DND-41 (cell line): ENCODE results near the gene NOL11.

Experiments
- ATAC-seq: fragments of 200-7000 bp; cut with Tn5 transposase; 3 replicates; pipeline ENCODE4 v1.9.1; 2021; ENCODE audit warnings: low read depth; ENCODE audit not compliant: insufficient read depth
- DNase-seq: peaks from one replicate; pipeline ENCODE4 v3.0.0-alpha.2; 2020
- H2AFZ ChIP-seq: 2 replicates; pipeline ENCODE4 v1.6.0; 2012; ENCODE audit warnings: low read depth, low read length
- H3K27ac ChIP-seq: 2 replicates; pipeline ENCODE4 v1.5.1; 2012; ENCODE audit warnings: low read length, inconsistent platforms
- H3K27me3 ChIP-seq: fragments of 200-600 bp; sonication (generic); 2 replicates; pipeline ENCODE4 v1.6.0; 2012; ENCODE audit warnings: low read length, mild to moderate bottlenecking, inconsistent platforms; ENCODE audit not compliant: insufficient read depth, poor library complexity
- H3K36me3 ChIP-seq: 2 replicates; pipeline ENCODE4 v1.5.1; 2012; ENCODE audit warnings: low read length, inconsistent platforms; ENCODE audit not compliant: insufficient read depth
- H3K4me1 ChIP-seq: 2 replicates; pipeline ENCODE4 v1.5.1; 2012; ENCODE audit warnings: mild to moderate bottlenecking, low read length; ENCODE audit not compliant: insufficient read depth
- H3K4me2 ChIP-seq: 2 replicates; pipeline ENCODE4 v1.6.0; 2012; ENCODE audit warnings: mild to moderate bottlenecking, moderate library complexity, low read length, inconsistent platforms; ENCODE audit not compliant: insufficient read depth
- H3K4me3 ChIP-seq, 2 experiments: fragments of 200-600 bp in 1 of 2; shearing (Covaris generic) in 1 of 2; 2 replicates each; pipeline ENCODE4 v1.5.1; 2012 to 2016; ENCODE audit warnings: inconsistent platforms in 2 of 2, low read length in 2 of 2, mild to moderate bottlenecking in 2 of 2, low read depth in 1 of 2, moderate library complexity in 1 of 2
- H3K79me2 ChIP-seq: 2 replicates; pipeline ENCODE4 v1.6.0; 2012; ENCODE audit warnings: low read length, inconsistent platforms; ENCODE audit not compliant: insufficient read depth
- H3K9ac ChIP-seq: 2 replicates; pipeline ENCODE4 v1.6.0; 2012; ENCODE audit warnings: low read depth, mild to moderate bottlenecking, inconsistent platforms, low read length, moderate library complexity
- H3K9me3 ChIP-seq: 2 replicates; pipeline ENCODE4 v1.5.1; 2012; ENCODE audit warnings: low read length, moderate library complexity, mild to moderate bottlenecking, inconsistent platforms; ENCODE audit not compliant: insufficient read depth, severe bottlenecking
- H4K20me1 ChIP-seq: 2 replicates; pipeline ENCODE4 v1.6.0; 2012; ENCODE audit warnings: low read length; ENCODE audit not compliant: insufficient read depth
- EZH2 ChIP-seq: IDR thresholded peaks from 3 replicates; pipeline ENCODE4 v1.6.1; 2012; ENCODE audit warnings: borderline replicate concordance, low read depth, mild to moderate bottlenecking, moderate library complexity, low read length, inconsistent platforms; ENCODE audit not compliant: severe bottlenecking
- TF ChIP-seq, protein P1 (sequence below): IDR thresholded peaks from 2 replicates; pipeline ENCODE4 v1.5.1; 2012; ENCODE audit warnings: borderline replicate concordance, low read length, moderate library complexity, mild to moderate bottlenecking; ENCODE audit not compliant: poor library complexity, severe bottlenecking; ENCODE audit errors: extremely low read depth

NOL11 gene

DNA sequence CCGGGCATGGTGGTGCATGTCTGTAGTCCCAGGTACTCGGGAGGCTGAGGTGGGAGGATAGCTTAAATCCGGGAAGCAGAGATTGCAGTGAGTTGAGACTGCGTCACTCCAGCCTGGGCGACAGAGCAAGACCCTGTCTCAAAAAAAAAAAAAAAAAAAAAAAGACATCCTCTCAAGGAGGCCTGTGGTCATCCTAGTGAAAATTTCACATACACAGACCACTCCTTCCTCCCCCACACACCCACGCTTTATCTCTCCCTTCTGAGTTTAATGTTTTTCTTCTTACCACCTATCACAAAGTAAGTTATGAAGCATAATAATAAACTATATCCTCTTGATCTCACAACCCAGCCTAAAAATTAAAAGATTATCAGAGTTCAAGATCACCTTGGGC lies 1.3 kb upstream of the NOL11 start:
- H3K9me3 ChIP-seq, result no peaks in the 10 kb centered on the region
- H3K4me2 ChIP-seq, result peak overlapping the region; percentile 73
- DNase-seq (no peak), ATAC-seq (no peak)
- peaks cover 36% of the 10 kb centered on the region for H3K79me2 ChIP-seq
- no peak for TF ChIP-seq EZH2
- TF ChIP-seq, protein P1, sequence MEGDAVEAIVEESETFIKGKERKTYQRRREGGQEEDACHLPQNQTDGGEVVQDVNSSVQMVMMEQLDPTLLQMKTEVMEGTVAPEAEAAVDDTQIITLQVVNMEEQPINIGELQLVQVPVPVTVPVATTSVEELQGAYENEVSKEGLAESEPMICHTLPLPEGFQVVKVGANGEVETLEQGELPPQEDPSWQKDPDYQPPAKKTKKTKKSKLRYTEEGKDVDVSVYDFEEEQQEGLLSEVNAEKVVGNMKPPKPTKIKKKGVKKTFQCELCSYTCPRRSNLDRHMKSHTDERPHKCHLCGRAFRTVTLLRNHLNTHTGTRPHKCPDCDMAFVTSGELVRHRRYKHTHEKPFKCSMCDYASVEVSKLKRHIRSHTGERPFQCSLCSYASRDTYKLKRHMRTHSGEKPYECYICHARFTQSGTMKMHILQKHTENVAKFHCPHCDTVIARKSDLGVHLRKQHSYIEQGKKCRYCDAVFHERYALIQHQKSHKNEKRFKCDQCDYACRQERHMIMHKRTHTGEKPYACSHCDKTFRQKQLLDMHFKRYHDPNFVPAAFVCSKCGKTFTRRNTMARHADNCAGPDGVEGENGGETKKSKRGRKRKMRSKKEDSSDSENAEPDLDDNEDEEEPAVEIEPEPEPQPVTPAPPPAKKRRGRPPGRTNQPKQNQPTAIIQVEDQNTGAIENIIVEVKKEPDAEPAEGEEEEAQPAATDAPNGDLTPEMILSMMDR, result no peak
- no peak overlapping the region; the same call in 1 of the 2 replicates for H3K27ac ChIP-seq
- no peaks in the 10 kb centered on the region for H3K27me3 ChIP-seq
- peak overlapping the region in 1 of 2 experiments; percentile 85; a peak in 2 of 4 replicates for H3K4me3 ChIP-seq
- H3K4me1 ChIP-seq, result peaks cover 30% of the 10 kb centered on the region
- H2AFZ ChIP-seq, result peak overlapping the region; percentile 76; the same call in 1 of the 2 replicates
- peak overlapping the region; percentile 70 for H3K9ac ChIP-seq
- H3K36me3 ChIP-seq, result peaks cover 20% of the 10 kb centered on the region
- no peaks in the 10 kb centered on the region; the same call in 1 of the 2 replicates for H4K20me1 ChIP-seq

DNA sequence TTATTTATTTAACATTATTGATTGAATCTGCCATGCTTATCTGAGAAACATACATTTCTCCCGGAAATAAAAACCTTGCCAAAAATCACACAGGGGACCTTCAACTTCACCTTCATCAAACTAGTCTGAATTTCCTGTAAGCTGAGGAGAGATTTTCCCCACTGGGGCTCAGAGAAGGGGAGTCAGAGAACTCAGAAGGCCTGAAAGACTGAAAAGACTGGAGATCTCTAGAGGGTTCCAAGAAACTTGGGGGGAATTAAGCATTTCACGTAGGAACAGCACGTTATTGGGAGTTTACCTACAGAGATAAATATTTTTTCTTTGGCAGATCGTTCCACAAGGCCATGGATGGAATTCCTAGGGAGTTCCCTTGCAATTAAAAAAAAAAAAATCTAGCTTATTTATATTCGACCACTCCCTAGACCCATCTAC lies 528 bp upstream of the NOL11 start:
- H3K4me1 ChIP-seq, result peaks cover 30% of the 10 kb centered on the region
- peak overlapping the region; percentile 76 for H2AFZ ChIP-seq
- H4K20me1 ChIP-seq, result no peaks in the 10 kb centered on the region; the same call in 1 of the 2 replicates
- H3K36me3 ChIP-seq, result peaks cover 28% of the 10 kb centered on the region
- peaks cover 36% of the 10 kb centered on the region for H3K79me2 ChIP-seq
- peak overlapping the region; percentile 55 to 85 for H3K4me3 ChIP-seq
- TF ChIP-seq, protein P1, result no peak
- TF ChIP-seq EZH2, result no peak
- H3K27me3 ChIP-seq, result no peaks in the 10 kb centered on the region
- peak overlapping the region; percentile 70 for H3K9ac ChIP-seq
- no peaks in the 10 kb centered on the region for H3K9me3 ChIP-seq
- DNase-seq (no peak), ATAC-seq (no peak)
- peak overlapping the region; percentile 73 for H3K4me2 ChIP-seq
- peak overlapping the region; percentile 85 for H3K27ac ChIP-seq

DNA sequence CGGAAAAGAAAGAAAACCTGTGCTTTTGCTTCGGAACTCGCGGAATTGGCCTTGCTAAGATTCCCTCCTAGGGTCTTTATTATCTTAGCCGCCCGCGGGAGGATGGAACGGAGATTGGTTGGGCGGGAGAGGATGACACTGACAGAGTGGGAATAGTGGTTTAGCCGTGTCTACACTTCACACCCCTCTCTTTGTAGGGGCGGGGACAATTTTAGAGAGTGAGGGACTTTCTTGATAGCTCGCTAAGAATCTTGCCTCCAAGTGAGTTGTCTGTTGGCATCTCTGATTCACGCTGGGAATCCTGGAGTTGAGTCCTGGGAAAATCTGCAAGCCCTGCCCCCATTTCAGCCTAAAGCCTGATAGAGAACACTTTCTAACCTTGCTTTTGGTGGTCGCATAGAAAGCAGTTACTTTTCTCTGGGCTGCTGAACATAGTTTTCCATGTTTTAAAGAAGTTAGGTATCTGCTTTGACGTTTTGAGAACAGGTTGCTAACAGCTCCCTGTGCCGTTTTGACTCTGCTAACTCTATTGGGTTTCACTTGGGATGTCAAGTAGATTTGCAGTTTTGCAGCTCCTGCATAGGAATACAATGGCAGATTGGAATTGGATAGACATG lies 697 bp downstream of the NOL11 start:
- Histone ChIP-seq H3K9ac (peak overlapping the region; percentile 70), H3K9me3 (no peaks in the 10 kb centered on the region), H3K36me3 (peaks cover 35% of the 10 kb centered on the region), H3K79me2 (peaks cover 36% of the 10 kb centered on the region), H4K20me1 (no peaks in the 10 kb centered on the region; the same call in 1 of the 2 replicates), H3K4me1 (peaks cover 30% of the 10 kb centered on the region), H2AFZ (peak overlapping the region; percentile 86), H3K27ac (peak overlapping the region; percentile 87), H3K27me3 (no peaks in the 10 kb centered on the region), H3K4me3 (peak overlapping the region; percentile 69 to 85), H3K4me2 (peak overlapping the region; percentile 84)
- DNase-seq, result peak; percentile 57
- TF ChIP-seq EZH2, result no peak
- TF ChIP-seq, protein P1, result no peak
- peak; percentile 41 for ATAC-seq
